ENCODE measurements around the gene MOGAT1. TPM values are rescaled to one million over a fixed set of nuclear protein-coding genes. Genes with fewer than 3 reads are reported as not detected.

Gene MOGAT1
- total RNA-seq, 3 donors from 2014 or later (not counting 1 experiment from before 2014, with no cell fraction given) = not detected

DNA sequence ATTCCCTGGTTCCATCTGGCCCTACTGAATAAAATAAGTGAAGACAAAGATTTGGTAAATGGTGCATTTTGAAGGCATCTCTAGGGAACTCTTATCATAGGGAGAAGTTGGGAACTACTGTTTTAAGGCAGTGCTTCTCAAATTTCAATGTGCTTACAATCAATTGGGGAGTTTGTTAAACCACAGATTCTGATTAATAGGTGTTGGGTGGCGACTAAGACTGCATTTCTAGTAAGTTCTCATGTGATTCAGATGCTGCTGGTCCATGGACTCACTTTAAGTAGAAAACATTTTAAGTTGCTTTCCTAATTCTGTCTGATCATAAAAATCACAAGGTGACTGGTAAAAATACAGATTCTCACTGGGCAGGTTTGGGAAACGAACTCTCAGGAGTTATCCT lies 30.1 kb upstream of the MOGAT1 start:
- intact Hi-C loops (cut with micrococcal nuclease) = no loop called here
- Histone ChIP-seq H3K36me3 (ENCODE audit: control insufficient read depth, insufficient read depth, low read length) (peaks cover 52% of the 10 kb centered on the region), H3K4me3 (ENCODE audit: low read length) (no peak overlapping the region), H3K27ac (ENCODE audit: low read length) (no peak overlapping the region), H3K27me3 (ENCODE audit: control insufficient read depth, insufficient read depth, low read length) (no peaks in the 10 kb centered on the region), H3K9me3 (ENCODE audit: control insufficient read depth, insufficient read depth, low read length) (no peaks in the 10 kb centered on the region), H3K4me1 (ENCODE audit: control insufficient read depth, insufficient read depth, low read length) (no peaks in the 10 kb centered on the region)
- ATAC-seq (no peak), DNase-seq (no peak)
- H3K4me3 Mint-ChIP-seq = no peak overlapping the region
- no peak overlapping the region for H3K27ac Mint-ChIP-seq
- TF ChIP-seq CTCF (IDR thresholded peaks at IDR 0.05) = no peak
- no peaks in the 10 kb centered on the region for H3K27me3 Mint-ChIP-seq (ENCODE audit: low read depth in 2 of 2)
- H3K9me3 Mint-ChIP-seq = no peaks in the 10 kb centered on the region
- peaks cover 42% of the 10 kb centered on the region for H3K36me3 Mint-ChIP-seq
- peaks cover 0 to 10% of the 10 kb centered on the region in 2 donors for H3K4me1 Mint-ChIP-seq
- WGBS (ENCODE audit: insufficient coverage) = 90% methylated on average over 2 of the region's 2 CpGs

- Mint-ChIP-seq H3K9me3 (no peaks in the 10 kb centered on the region), H3K4me3 (no peak overlapping the region), H3K4me1 (peaks cover 0 to 4% of the 10 kb centered on the region in 2 donors), H3K36me3 (peaks cover 34% of the 10 kb centered on the region), H3K27ac (no peak overlapping the region), H3K27me3 (ENCODE audit: low read depth in 2 of 2) (no peaks in the 10 kb centered on the region)
- ATAC-seq (no peak), DNase-seq (no peak)
- no peaks in the 10 kb centered on the region for H3K4me1 ChIP-seq (ENCODE audit: control insufficient read depth, insufficient read depth, low read length)
- intact Hi-C loops (cut with micrococcal nuclease) = no loop called here
- H3K9me3 ChIP-seq (ENCODE audit: control insufficient read depth, insufficient read depth, low read length) = no peaks in the 10 kb centered on the region
- no peak overlapping the region for H3K27ac ChIP-seq (ENCODE audit: low read length)
- no peak for TF ChIP-seq CTCF (IDR thresholded peaks at IDR 0.05)
- H3K4me3 ChIP-seq (ENCODE audit: low read length) = no peak overlapping the region
- 100% methylated on average over 1 of the region's 1 CpG for WGBS (ENCODE audit: insufficient coverage)
- no peaks in the 10 kb centered on the region for H3K27me3 ChIP-seq (ENCODE audit: control insufficient read depth, insufficient read depth, low read length)
- peaks cover 43% of the 10 kb centered on the region for H3K36me3 ChIP-seq (ENCODE audit: control insufficient read depth, insufficient read depth, low read length)
Observed at GRCh38 chr2:222643134-222643533, 28.3 kb upstream of the MOGAT1 start.

- H3K9me3 ChIP-seq (ENCODE audit: control insufficient read depth, insufficient read depth, low read length) = no peaks in the 10 kb centered on the region
Observed at GRCh38 chr2:222646008-222646407, 25.4 kb upstream of the MOGAT1 start.

More at GRCh38 chr2:222646008-222646407, 25.4 kb upstream of the MOGAT1 start:
- Histone ChIP-seq H3K27me3 (ENCODE audit: control insufficient read depth, insufficient read depth, low read length) (no peaks in the 10 kb centered on the region), H3K27ac (ENCODE audit: low read length) (no peak overlapping the region), H3K4me1 (ENCODE audit: control insufficient read depth, insufficient read depth, low read length) (no peaks in the 10 kb centered on the region), H3K4me3 (ENCODE audit: low read length) (no peak overlapping the region), H3K36me3 (ENCODE audit: control insufficient read depth, insufficient read depth, low read length) (peaks cover 33% of the 10 kb centered on the region)
- intact Hi-C loops (cut with micrococcal nuclease) = no loop called here
- 100% methylated on average over 2 of the region's 3 CpGs for WGBS (ENCODE audit: insufficient coverage)
- H3K9me3 Mint-ChIP-seq = no peaks in the 10 kb centered on the region
- no peak overlapping the region for H3K27ac Mint-ChIP-seq
- peaks cover 8 to 9% of the 10 kb centered on the region in 2 donors for H3K4me1 Mint-ChIP-seq
- no peak for DNase-seq
- no peak overlapping the region for H3K4me3 Mint-ChIP-seq
- no peak for ATAC-seq
- no peaks in the 10 kb centered on the region for H3K27me3 Mint-ChIP-seq (ENCODE audit: low read depth in 2 of 2)
- H3K36me3 Mint-ChIP-seq = peaks cover 25% of the 10 kb centered on the region
- TF ChIP-seq CTCF (IDR thresholded peaks at IDR 0.05) = no peak
